H1 (cell line): ENCODE data around the gene TMEM164. TPM values are rescaled to one million over a fixed set of nuclear protein-coding genes. Genes with fewer than 3 reads are reported as not detected.

Experiments used
- CTCF ChIA-PET: fragments of 300-600 bp; sonication (Branson Sonifier 250); formaldehyde crosslinking; loops from one replicate; lab custom pipeline; 2021; ENCODE audit not compliant: partially characterized antibody; lab: Charles Lee
- POLR2A ChIA-PET: fragments of 300-600 bp; sonication (Branson Sonifier 250); formaldehyde crosslinking; loops from one replicate; lab custom pipeline; 2021; ENCODE audit warnings: inconsistent platforms; ENCODE audit not compliant: partially characterized antibody; lab: Charles Lee
- DNase-seq, 2 experiments: peaks; one replicate each; pipeline versions ENCODE4 v3.0.0 to v3.0.0-alpha.2; 2010 to 2022; ENCODE audit warnings: low spot score in 2 of 2, low read depth in 1 of 2, mixed read lengths in 1 of 2
- FAIRE-seq: peaks from 2 replicates; lab custom pipeline; 2011; peaks lifted over from hg19 to GRCh38; lab: Jason Lieb, UNC
- H2AFZ ChIP-seq: 2 replicates; pipeline ENCODE4 v1.8.1; 2012; ENCODE audit warnings: low read length, inconsistent platforms
- H2AK5ac ChIP-seq: 2 replicates; pipeline ENCODE4 v1.6.1; 2013; ENCODE audit warnings: low read depth, low read length
- H2BK120ac ChIP-seq: replicated peaks from 2 replicates; pipeline ENCODE3; 2013; ENCODE audit warnings: low read depth, low read length, inconsistent platforms
- H2BK12ac ChIP-seq: 2 replicates; pipeline ENCODE4 v1.6.1; 2013; ENCODE audit warnings: low read depth, low read length
- H2BK15ac ChIP-seq: 2 replicates; pipeline ENCODE4 v1.6.1; 2013; ENCODE audit warnings: low read length
- H2BK20ac ChIP-seq: 2 replicates; pipeline ENCODE4 v1.6.1; 2013; ENCODE audit warnings: low read length
- H2BK5ac ChIP-seq: 2 replicates; pipeline ENCODE4 v1.6.1; 2013; ENCODE audit warnings: low read depth, low read length
- H3K14ac ChIP-seq: 2 replicates; pipeline ENCODE4 v1.6.1; 2013; ENCODE audit warnings: inconsistent platforms; ENCODE audit not compliant: insufficient read length
- H3K18ac ChIP-seq: 2 replicates; pipeline ENCODE4 v1.6.1; 2013; ENCODE audit warnings: low read length; ENCODE audit errors: extremely low read depth
- H3K23ac ChIP-seq: 2 replicates; pipeline ENCODE4 v1.6.1; 2013; ENCODE audit warnings: inconsistent platforms; ENCODE audit not compliant: insufficient read length
- H3K23me2 ChIP-seq: 2 replicates; pipeline ENCODE4 v1.6.1; 2013; ENCODE audit warnings: low read depth, low read length
- H3K27ac ChIP-seq: 2 replicates; pipeline ENCODE4 v1.6.1; 2011; ENCODE audit warnings: low read depth, low read length, inconsistent platforms
- H3K27me3 ChIP-seq, 4 experiments: replicated peaks in 1 of 4; 1 replicate in 1 of 4; 2 replicates in 3 of 4; pipeline versions ENCODE4 v1.6.1 to v1.8.1; 2011 to 2013; ENCODE audit warnings: low read length in 3 of 4, mild to moderate bottlenecking in 3 of 4, inconsistent platforms in 2 of 4, mixed read lengths in 2 of 4, moderate library complexity in 1 of 4; ENCODE audit not compliant: control insufficient read depth in 3 of 4, insufficient read depth in 3 of 4; ENCODE audit errors: extremely low read depth in 1 of 4
- H3K36me3 ChIP-seq, 4 experiments: 2 replicates each; pipeline versions ENCODE4 v1.6.1 to v1.8.1; 2011 to 2013; ENCODE audit warnings: mild to moderate bottlenecking in 4 of 4, low read length in 3 of 4, moderate library complexity in 2 of 4, control low read depth in 1 of 4, inconsistent platforms in 1 of 4; ENCODE audit not compliant: insufficient read depth in 4 of 4, control insufficient read depth in 2 of 4
- H3K4ac ChIP-seq: replicated peaks from 2 replicates; pipeline ENCODE3; 2013; ENCODE audit warnings: low read length, low read depth, mixed read lengths, inconsistent platforms; ENCODE audit not compliant: insufficient read length
- H3K4me1 ChIP-seq, 4 experiments: replicated peaks in 1 of 4; 1 replicate in 1 of 4; 2 replicates in 3 of 4; pipeline versions ENCODE4 v1.6.1 to v1.8.1; 2011 to 2013; ENCODE audit warnings: low read length in 3 of 4, inconsistent platforms in 2 of 4, mixed read lengths in 1 of 4; ENCODE audit not compliant: insufficient read depth in 4 of 4, control insufficient read depth in 3 of 4
- H3K4me2 ChIP-seq, 2 experiments: 2 replicates each; pipeline versions ENCODE4 v1.6.1 to v1.8.1; 2011 to 2013; ENCODE audit warnings: low read depth in 2 of 2, low read length in 2 of 2, control low read depth in 1 of 2, inconsistent platforms in 1 of 2, mild to moderate bottlenecking in 1 of 2; ENCODE audit not compliant: insufficient read depth in 1 of 2
- H3K4me3 ChIP-seq, 4 experiments: fragments of 200-600, 300-600 bp in 1 of 4; sonication (generic), shearing (Covaris generic), sonication (Bioruptor Twin) in 1 of 4; 2 replicates each; pipeline versions ENCODE4 v1.5.1 to v1.8.1; 2011 to 2016; ENCODE audit warnings: low read length in 4 of 4, low read depth in 3 of 4, control low read depth in 2 of 4, inconsistent platforms in 2 of 4, mild to moderate bottlenecking in 2 of 4, mixed read lengths in 1 of 4, moderate library complexity in 1 of 4; ENCODE audit not compliant: insufficient read depth in 2 of 4; ENCODE audit errors: extremely low read depth in 1 of 4
- H3K56ac ChIP-seq: replicated peaks from 2 replicates; pipeline ENCODE3; 2013; ENCODE audit warnings: low read depth, mild to moderate bottlenecking, mixed read lengths, low read length, inconsistent platforms; ENCODE audit not compliant: insufficient read length
- H3K79me1 ChIP-seq: 2 replicates; pipeline ENCODE4 v1.6.1; 2013; ENCODE audit warnings: low read depth, low read length, control low read depth
- H3K79me2 ChIP-seq, 2 experiments: 2 replicates each; pipeline versions ENCODE4 v1.6.1 to v1.8.1; 2012 to 2013; ENCODE audit warnings: low read length in 2 of 2, mild to moderate bottlenecking in 2 of 2, inconsistent platforms in 1 of 2; ENCODE audit not compliant: insufficient read depth in 2 of 2, control insufficient read depth in 1 of 2
- H3K9ac ChIP-seq, 4 experiments: replicated peaks in 1 of 4; 1 replicate in 1 of 4; 2 replicates in 3 of 4; pipeline versions ENCODE4 v1.6.1 to v1.8.1; 2011 to 2013; ENCODE audit warnings: low read depth in 3 of 4, low read length in 3 of 4, control low read depth in 2 of 4, mild to moderate bottlenecking in 2 of 4, moderate library complexity in 2 of 4, inconsistent platforms in 1 of 4; ENCODE audit errors: extremely low read depth in 1 of 4
- H3K9me3 ChIP-seq, 2 experiments: 2 replicates each; pipeline versions ENCODE4 v1.6.1 to v1.8.1; 2012 to 2013; ENCODE audit warnings: mild to moderate bottlenecking in 2 of 2, moderate library complexity in 2 of 2, control low read depth in 1 of 2, inconsistent platforms in 1 of 2, low read depth in 1 of 2, low read length in 1 of 2, mixed read lengths in 1 of 2; ENCODE audit not compliant: insufficient read depth in 2 of 2
- H4K20me1 ChIP-seq, 2 experiments: replicated peaks in 1 of 2; 2 replicates each; pipeline versions ENCODE3 to v1.8.1; 2011 to 2013; ENCODE audit warnings: inconsistent platforms in 2 of 2, low read length in 2 of 2, mild to moderate bottlenecking in 1 of 2; ENCODE audit not compliant: insufficient read depth in 2 of 2, control insufficient read depth in 1 of 2
- H4K5ac ChIP-seq: 2 replicates; pipeline ENCODE4 v1.6.1; 2013; ENCODE audit warnings: low read length, low read depth, mixed read lengths, inconsistent platforms; ENCODE audit not compliant: insufficient read length
- H4K8ac ChIP-seq: 2 replicates; pipeline ENCODE4 v1.8.0; 2013; ENCODE audit warnings: mild to moderate bottlenecking, moderate library complexity, low read length, inconsistent platforms; ENCODE audit not compliant: insufficient read depth; ENCODE audit errors: extremely low read depth
- H4K91ac ChIP-seq: replicated peaks from 2 replicates; pipeline ENCODE3; 2013; ENCODE audit warnings: low read length, mixed read lengths, inconsistent platforms; ENCODE audit not compliant: insufficient read length
- ASH2L ChIP-seq: fragments of 200-600, 300-600 bp; sonication (generic); IDR thresholded peaks from one replicate; pipeline ENCODE4 v1.7.1; 2017; ENCODE audit warnings: low read length
- BACH1 ChIP-seq: IDR thresholded peaks from 2 replicates; pipeline ENCODE4 v1.6.1; 2012; ENCODE audit warnings: low read length, improper control_type of control experiment
- BRCA1 ChIP-seq: IDR thresholded peaks from 2 replicates; pipeline ENCODE4 v1.6.1; 2012; ENCODE audit warnings: low read depth, low read length, improper control_type of control experiment
- CHD2 ChIP-seq: IDR thresholded peaks from 2 replicates; pipeline ENCODE4 v1.6.1; 2012; ENCODE audit warnings: low read length, improper control_type of control experiment
- CREB1 ChIP-seq: IDR thresholded peaks from 2 replicates; pipeline ENCODE4 v1.6.1; 2012; ENCODE audit warnings: inconsistent platforms
- HDAC6 ChIP-seq: IDR thresholded peaks from one replicate; pipeline ENCODE4 v1.7.1; 2012; ENCODE audit warnings: low read depth, mild to moderate bottlenecking, inconsistent platforms, low read length, moderate library complexity
- MAFK ChIP-seq: IDR thresholded peaks from 2 replicates; pipeline ENCODE4 v1.6.1; 2012; ENCODE audit warnings: low read depth, mild to moderate bottlenecking, improper control_type of control experiment, low read length
- SIN3A ChIP-seq, 2 experiments: IDR thresholded peaks in 1 of 2; conservative IDR thresholded peaks in 1 of 2; 2 replicates each; pipeline ENCODE4 v1.6.1; 2011 to 2012; ENCODE audit warnings: low read length in 2 of 2, improper control_type of control experiment in 1 of 2, low read depth in 1 of 2, mild to moderate bottlenecking in 1 of 2
- TAF7 ChIP-seq: optimal IDR thresholded peaks from 2 replicates; pipeline ENCODE3; 2011; ENCODE audit warnings: low read depth, mild to moderate bottlenecking, inconsistent platforms, low read length, moderate library complexity, borderline replicate concordance
- ZNF274 ChIP-seq: IDR thresholded peaks from 2 replicates; pipeline ENCODE4 v1.7.0; 2012; ENCODE audit warnings: low read length, borderline replicate concordance; ENCODE audit errors: extremely low read depth
- WGBS, 2 experiments: shearing (Covaris generic) in 1 of 2; methylation state at CpG; one replicate each; pipeline versions ENCODE4 v1.1.6 to v1.1.7; 2013 to 2015; ENCODE audit warnings: low lambda C conversion rate in 2 of 2, mixed read lengths in 2 of 2, inconsistent platforms in 1 of 2, low coverage in 1 of 2, missing lambda C conversion rate in 1 of 2; ENCODE audit not compliant: insufficient replicate concordance in 2 of 2, insufficient coverage in 1 of 2, insufficient read length in 1 of 2; ENCODE audit errors: extremely low coverage in 1 of 2, missing lambda C conversion rate in 1 of 2; 5-methylcytosine and 5-hydroxymethylcytosine counted together
- polyA plus RNA-seq, 7 experiments: library from polyadenylated mRNA; depleted of rRNA in 3 of 7; stranded (reverse) in 5 of 7; unstranded in 2 of 7; fragments of >200 nt in 5 of 7; fragments of 200-250 nt in 2 of 7; gene quantifications; 1 replicate in 5 of 7; 2 replicates in 1 of 7; 4 replicates in 1 of 7; pipeline versions ENCODE4 v1.2.1 to v1.2.3, GENCODE V29; 2011 to 2013; ENCODE audit warnings: missing spikeins in 2 of 7, mixed read lengths in 2 of 7
- total RNA-seq: library from RNA; stranded (reverse); fragmentation: NEBNext Ultra II Directional; extraction: Animal tissue kit (Norgen Biotek cat#: 25700); gene quantifications from 2 replicates; pipeline ENCODE4 v1.2.1, GENCODE V29; 2021

The TMEM164 gene
- total and polyA plus RNA-seq, 2 of the 8 experiments (the other 6 are each of a cell fraction or from before 2014, with no cell fraction given), result 7.3 to 14.8 TPM

DNA sequence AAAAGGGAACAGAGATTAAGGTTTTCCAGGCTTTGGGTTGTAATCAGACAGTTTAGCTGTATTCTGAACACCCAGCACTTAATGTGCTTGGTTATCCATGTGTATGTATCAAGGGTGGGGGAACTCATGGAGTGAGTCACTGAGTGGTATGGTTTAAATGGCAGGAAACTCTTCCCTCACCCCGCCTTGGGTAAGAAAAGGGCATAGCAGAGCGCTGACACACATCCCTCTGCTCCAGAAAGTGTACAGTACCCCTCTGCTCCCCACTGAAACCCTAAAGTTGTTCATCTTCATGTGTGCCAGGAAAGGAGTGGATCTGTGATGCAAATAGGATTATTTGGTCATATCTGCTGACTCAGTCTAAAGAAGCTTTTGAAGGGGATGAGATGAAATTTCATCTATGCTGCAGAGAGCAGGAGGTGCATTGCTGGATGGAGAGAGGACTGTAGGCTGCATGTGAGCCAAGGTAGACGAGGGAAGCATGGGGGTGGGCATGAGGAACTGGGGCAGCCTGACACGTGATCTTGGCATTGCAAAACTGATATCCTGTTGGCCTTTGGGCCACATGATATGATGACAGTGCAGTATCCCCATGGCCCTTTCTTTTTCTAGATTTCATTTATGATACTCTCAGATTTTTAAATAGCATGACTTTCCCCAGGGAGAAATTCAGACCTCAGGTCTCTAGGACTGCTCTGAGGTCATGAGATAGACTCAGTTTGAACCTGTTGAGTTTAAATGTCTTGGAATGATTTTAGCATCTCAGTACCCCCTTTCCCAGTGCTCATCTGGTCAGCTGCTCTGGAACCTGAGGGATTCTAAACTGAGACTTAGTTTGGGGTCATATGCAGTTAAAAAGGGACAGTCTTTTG, 84.8 kb downstream of the TMEM164 start:
- no peak overlapping the region for H2BK120ac ChIP-seq
- H4K91ac ChIP-seq, result no peak overlapping the region
- no peak overlapping the region for H3K4ac ChIP-seq
- H2BK20ac ChIP-seq, result no peak overlapping the region
- no peak overlapping the region for H3K4me3 ChIP-seq
- H2BK15ac ChIP-seq, result no peak overlapping the region
- H3K14ac ChIP-seq, result no peak overlapping the region
- DNase-seq (no peak), FAIRE-seq (no peak)
- no peaks in the 10 kb centered on the region for H3K79me2 ChIP-seq
- CTCF ChIA-PET, result no interaction called here
- no peak for TF ChIP-seq MAFK
- no peak for TF ChIP-seq ZNF274
- TF ChIP-seq BACH1, result no peak
- TF ChIP-seq ASH2L, result no peak
- no peak for TF ChIP-seq CREB1
- no peak for TF ChIP-seq CHD2
- no peak for TF ChIP-seq SIN3A (conservative IDR thresholded peaks at IDR 0.05 in 1 of 2, IDR thresholded peaks at IDR 0.05 in 1 of 2; ENCODE audit: low read depth in 1 of 2, low read length in 2 of 2)
- no peak for TF ChIP-seq BRCA1
- TF ChIP-seq TAF7, result no peak
- TF ChIP-seq HDAC6, result no peak
- H3K79me1 ChIP-seq, result no peaks in the 10 kb centered on the region
- no peak overlapping the region for H2AFZ ChIP-seq
- POLR2A ChIA-PET, result no interaction called here
- no peak overlapping the region for H3K23ac ChIP-seq
- H3K9me3 ChIP-seq, result no peaks in the 10 kb centered on the region
- H2BK5ac ChIP-seq, result no peak overlapping the region
- H4K20me1 ChIP-seq, result no peaks in the 10 kb centered on the region
- no peak overlapping the region for H2AK5ac ChIP-seq
- H3K36me3 ChIP-seq, result no peaks in the 10 kb centered on the region
- H3K56ac ChIP-seq, result no peak overlapping the region
- H3K23me2 ChIP-seq, result no peaks in the 10 kb centered on the region
- no peak overlapping the region for H3K4me2 ChIP-seq
- H4K5ac ChIP-seq, result no peak overlapping the region
- no peaks in the 10 kb centered on the region for H3K4me1 ChIP-seq
- no peak overlapping the region for H4K8ac ChIP-seq
- H2BK12ac ChIP-seq, result no peak overlapping the region
- H3K18ac ChIP-seq, result no peak overlapping the region
- H3K27me3 ChIP-seq, result no peaks in the 10 kb centered on the region
- WGBS, 2 experiments, result 94% methylated on average over 4 of the region's 4 CpGs; no CpG with 5 or more reads in 1 of the 2 experiments
- H3K9ac ChIP-seq, result no peak overlapping the region
- H3K27ac ChIP-seq, result no peak overlapping the region
